ENCODE measurements around the gene PAQR5.

DNA sequence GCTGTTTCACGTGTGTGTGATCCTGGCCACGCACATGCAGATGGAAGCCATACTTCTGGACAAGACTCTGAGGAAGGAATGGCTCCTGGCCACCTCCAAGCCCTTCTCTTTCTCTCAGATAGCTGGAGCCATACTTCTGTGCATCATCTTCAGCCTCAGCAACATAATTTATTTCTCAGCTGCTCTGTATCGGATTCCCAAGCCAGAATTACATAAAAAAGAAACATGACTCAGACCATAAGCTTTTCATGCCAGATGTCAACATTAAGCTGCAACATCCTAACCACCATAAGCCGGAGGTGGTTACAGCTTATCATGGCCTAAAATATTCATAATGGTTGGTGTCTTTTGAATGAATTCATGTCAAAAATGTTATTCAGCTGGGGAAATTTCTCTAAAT is 104.9 kb downstream of the PAQR5 start:
- TF ChIP-seq, protein P1, sequence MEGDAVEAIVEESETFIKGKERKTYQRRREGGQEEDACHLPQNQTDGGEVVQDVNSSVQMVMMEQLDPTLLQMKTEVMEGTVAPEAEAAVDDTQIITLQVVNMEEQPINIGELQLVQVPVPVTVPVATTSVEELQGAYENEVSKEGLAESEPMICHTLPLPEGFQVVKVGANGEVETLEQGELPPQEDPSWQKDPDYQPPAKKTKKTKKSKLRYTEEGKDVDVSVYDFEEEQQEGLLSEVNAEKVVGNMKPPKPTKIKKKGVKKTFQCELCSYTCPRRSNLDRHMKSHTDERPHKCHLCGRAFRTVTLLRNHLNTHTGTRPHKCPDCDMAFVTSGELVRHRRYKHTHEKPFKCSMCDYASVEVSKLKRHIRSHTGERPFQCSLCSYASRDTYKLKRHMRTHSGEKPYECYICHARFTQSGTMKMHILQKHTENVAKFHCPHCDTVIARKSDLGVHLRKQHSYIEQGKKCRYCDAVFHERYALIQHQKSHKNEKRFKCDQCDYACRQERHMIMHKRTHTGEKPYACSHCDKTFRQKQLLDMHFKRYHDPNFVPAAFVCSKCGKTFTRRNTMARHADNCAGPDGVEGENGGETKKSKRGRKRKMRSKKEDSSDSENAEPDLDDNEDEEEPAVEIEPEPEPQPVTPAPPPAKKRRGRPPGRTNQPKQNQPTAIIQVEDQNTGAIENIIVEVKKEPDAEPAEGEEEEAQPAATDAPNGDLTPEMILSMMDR (IDR thresholded peaks at IDR 0.05; ENCODE audit: borderline replicate concordance, extremely low read depth, low read length, poor library complexity, severe bottlenecking), result no peak
- no peak for TF ChIP-seq EZH2 (IDR thresholded peaks at IDR 0.05; ENCODE audit: borderline replicate concordance, low read depth, low read length, severe bottlenecking)

Data from DND-41 (cell line).